HCT116 (cell line): ENCODE data around the gene MAP4K4. TPM values are rescaled to one million over a fixed set of nuclear protein-coding genes. Genes with fewer than 3 reads are reported as not detected.

Experiments
- ATAC-seq: fragments of 200-7000 bp; cut with Tn5 transposase; 2 replicates; pipeline ENCODE4 v1.9.1; 2020; ENCODE audit warnings: mild to moderate bottlenecking, moderate library complexity
- BruUV-seq: library from RNA; stranded (reverse); fragments of 400-500 nt; replicated peaks from 2 replicates; lab custom pipeline; 2021; lab: Mats Ljungman, UMichigan
- CTCF ChIA-PET: fragments of 300-600 bp; sonication (Branson Sonifier 250); formaldehyde crosslinking; loops from one replicate; lab custom pipeline; 2021; ENCODE audit warnings: antibody characterized with exemption; lab: Charles Lee
- POLR2A ChIA-PET: fragments of 300-600, 350-600 bp; sonication (Branson Sonifier 250); formaldehyde crosslinking; loops from one replicate; lab custom pipeline; 2021; ENCODE audit warnings: antibody characterized with exemption; lab: Charles Lee
- RAD21 ChIA-PET, 2 experiments: fragments of 300-600 bp; sonication (Branson Sonifier 250); formaldehyde crosslinking; loops; one replicate each; lab custom pipeline; 2023; ENCODE audit warnings: low total read pairs in 2 of 2; ENCODE audit not compliant: uncharacterized antibody in 2 of 2, unreplicated experiment in 2 of 2, low non-redundant PET in 1 of 2; lab: Charles Lee
- DNase-seq: peaks from one replicate; pipeline ENCODE4 v3.0.0-alpha.2; 2010; ENCODE audit warnings: low read depth, low spot score
- H2AFZ ChIP-seq: fragments of 200-600 bp; shearing (Covaris generic), sonication (generic); 2 replicates; pipeline ENCODE4 v1.6.1; 2017; ENCODE audit warnings: low read depth, mixed run types, mixed read lengths, antibody characterized with exemption, low read length; ENCODE audit not compliant: poor library complexity, severe bottlenecking
- H3K27ac ChIP-seq: 2 replicates; pipeline ENCODE4 v1.5.1; 2012; ENCODE audit warnings: low read depth, low read length
- H3K27me3 ChIP-seq: fragments of 200-600 bp; sonication (generic); 2 replicates; pipeline ENCODE4 v1.6.1; 2016; ENCODE audit warnings: mixed run types, low read length, mixed read lengths; ENCODE audit not compliant: insufficient read depth
- H3K36me3 ChIP-seq, 2 experiments: fragments of 200-500 bp in 1 of 2; fragments of 200-600 bp in 1 of 2; sonication (Bioruptor generic) in 1 of 2; sonication (generic) in 1 of 2; 2 replicates each; pipeline versions ENCODE4 v1.5.1 to v1.6.1; 2014 to 2016; ENCODE audit warnings: low read length in 2 of 2, inconsistent platforms in 1 of 2, mixed read lengths in 1 of 2, mixed run types in 1 of 2; ENCODE audit not compliant: insufficient read depth in 2 of 2, control insufficient read depth in 1 of 2
- H3K4me1 ChIP-seq, 2 experiments: fragments of 200-600 bp in 1 of 2; sonication (generic) in 1 of 2; 2 replicates each; pipeline versions ENCODE4 v1.5.1 to v1.6.1; 2012 to 2017; ENCODE audit warnings: low read length in 2 of 2, inconsistent platforms in 1 of 2, mild to moderate bottlenecking in 1 of 2, mixed read lengths in 1 of 2, mixed run types in 1 of 2, moderate library complexity in 1 of 2; ENCODE audit not compliant: insufficient read depth in 2 of 2, control insufficient read depth in 1 of 2
- H3K4me2 ChIP-seq: fragments of 200-600 bp; sonication (generic); 2 replicates; pipeline ENCODE4 v1.6.1; 2017; ENCODE audit warnings: mixed run types, low read length, mixed read lengths
- H3K4me3 ChIP-seq, 2 experiments: fragments of 200-600 bp in 1 of 2; sonication (generic) in 1 of 2; replicated peaks in 1 of 2; 2 replicates each; pipeline ENCODE4 v1.5.1; 2011 to 2016; ENCODE audit warnings: low read length in 2 of 2, control low read depth in 1 of 2, low read depth in 1 of 2, mild to moderate bottlenecking in 1 of 2, mixed read lengths in 1 of 2, mixed run types in 1 of 2
- H3K79me2 ChIP-seq: fragments of 200-600 bp; sonication (generic); 2 replicates; pipeline ENCODE4 v1.6.1; 2017; ENCODE audit warnings: mild to moderate bottlenecking, mixed run types, low read length, moderate library complexity, mixed read lengths; ENCODE audit not compliant: insufficient read depth
- H3K9ac ChIP-seq: fragments of 200-600 bp; sonication (generic); 2 replicates; pipeline ENCODE4 v1.6.1; 2016; ENCODE audit warnings: low read length, mixed read lengths
- H3K9me2 ChIP-seq: fragments of 200-600 bp; sonication (generic), shearing (Covaris generic); 2 replicates; pipeline ENCODE4 v1.6.1; 2017; ENCODE audit warnings: mixed run types, mild to moderate bottlenecking, moderate library complexity; ENCODE audit not compliant: insufficient read depth
- H3K9me3 ChIP-seq, 2 experiments: fragments of 200-500 bp in 1 of 2; fragments of 200-600 bp in 1 of 2; sonication (Bioruptor generic) in 1 of 2; sonication (generic) in 1 of 2; 2 replicates each; pipeline ENCODE4 v1.6.1; 2014 to 2017; ENCODE audit warnings: low read length in 2 of 2, mixed read lengths in 2 of 2, inconsistent platforms in 1 of 2, low read depth in 1 of 2, mild to moderate bottlenecking in 1 of 2, mixed run types in 1 of 2, moderate library complexity in 1 of 2; ENCODE audit not compliant: control insufficient read depth in 1 of 2, insufficient read depth in 1 of 2
- H4K20me1 ChIP-seq: fragments of 200-600 bp; sonication (generic), shearing (Covaris generic); 2 replicates; pipeline ENCODE4 v1.6.1; 2017; ENCODE audit warnings: mixed run types, mild to moderate bottlenecking, moderate library complexity; ENCODE audit not compliant: insufficient read depth
- CBX3 ChIP-seq: IDR thresholded peaks from 2 replicates; pipeline ENCODE4 v1.6.1; 2012; ENCODE audit warnings: low read depth
- ELF1 ChIP-seq: IDR thresholded peaks from 2 replicates; pipeline ENCODE4 v1.6.1; 2012; ENCODE audit warnings: low read depth, borderline replicate concordance
- EZH2phosphoT487 ChIP-seq: fragments of 200-600 bp; IDR thresholded peaks from 2 replicates; pipeline ENCODE4 v1.6.1; 2018; ENCODE audit warnings: antibody characterized with exemption, borderline replicate concordance
- REST ChIP-seq: IDR thresholded peaks from 2 replicates; pipeline ENCODE4 v1.6.1; 2012; ENCODE audit warnings: low read depth
- intact Hi-C: fragments of 100-400 bp; cut with micrococcal nuclease; formaldehyde crosslinking; loops from 2 replicates; pipeline ENCODE4 v1.10.0; 2022
- total RNA-seq: library from RNA; stranded (reverse); gene quantifications from one replicate; pipeline ENCODE4 v1.2.1, GENCODE V29; 2021; ENCODE audit not compliant: unreplicated experiment
- TF ChIP-seq, protein P1 (sequence below): IDR thresholded peaks from 2 replicates; pipeline ENCODE4 v1.6.1; 2012

MAP4K4 gene
- total RNA-seq, 1 experiment from 2014 or later, result 62.3 TPM

GRCh38 chr2:101751875-101752619 is 54.5 kb downstream of the MAP4K4 start:
- Histone ChIP-seq H4K20me1 (peaks cover 3% of the 10 kb centered on the region; the same call in 1 of the 2 replicates), H3K27me3 (no peaks in the 10 kb centered on the region), H3K4me1 (peaks cover 0 to 6% of the 10 kb centered on the region in 2 experiments; a peak in 2 of 4 replicates), H3K36me3 (no peaks in the 10 kb centered on the region), H3K4me2 (no peak overlapping the region), H3K27ac (no peak overlapping the region), H3K9me2 (no peaks in the 10 kb centered on the region), H2AFZ (no peak overlapping the region), H3K4me3 (no peak overlapping the region), H3K9ac (no peak overlapping the region), H3K79me2 (peaks cover 68% of the 10 kb centered on the region), H3K9me3 (no peaks in the 10 kb centered on the region)
- ChIA-PET CTCF (no interaction called here), RAD21 (no interaction called here), POLR2A (no interaction called here)
- TF ChIP-seq REST (no peak), EZH2phosphoT487 (no peak), CBX3 (no peak), ELF1 (no peak)
- TF ChIP-seq, protein P1, sequence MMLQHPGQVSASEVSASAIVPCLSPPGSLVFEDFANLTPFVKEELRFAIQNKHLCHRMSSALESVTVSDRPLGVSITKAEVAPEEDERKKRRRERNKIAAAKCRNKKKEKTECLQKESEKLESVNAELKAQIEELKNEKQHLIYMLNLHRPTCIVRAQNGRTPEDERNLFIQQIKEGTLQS, result no peak
- no TSS peak for BruUV-seq
- intact Hi-C loops, result no loop called here
- ATAC-seq, result no peak
- DNase-seq, result no peak
